HG03342 (cell line): Measurements from ENCODE around the gene OR2K2.
"Not testable (repeated sequence)": the region's sequence is repeated elsewhere in the genome, so short reads cannot be mapped to it uniquely, and the experiment has no call there.

Experiments
- ATAC-seq: cut with Tn5 transposase; IDR thresholded peaks from one replicate; pipeline ENCODE4 v1.9.1; 2021; ENCODE audit warnings: mild to moderate bottlenecking, moderate library complexity; ENCODE audit not compliant: unreplicated experiment

Gene OR2K2, protein sequence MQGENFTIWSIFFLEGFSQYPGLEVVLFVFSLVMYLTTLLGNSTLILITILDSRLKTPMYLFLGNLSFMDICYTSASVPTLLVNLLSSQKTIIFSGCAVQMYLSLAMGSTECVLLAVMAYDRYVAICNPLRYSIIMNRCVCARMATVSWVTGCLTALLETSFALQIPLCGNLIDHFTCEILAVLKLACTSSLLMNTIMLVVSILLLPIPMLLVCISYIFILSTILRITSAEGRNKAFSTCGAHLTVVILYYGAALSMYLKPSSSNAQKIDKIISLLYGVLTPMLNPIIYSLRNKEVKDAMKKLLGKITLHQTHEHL

DNA sequence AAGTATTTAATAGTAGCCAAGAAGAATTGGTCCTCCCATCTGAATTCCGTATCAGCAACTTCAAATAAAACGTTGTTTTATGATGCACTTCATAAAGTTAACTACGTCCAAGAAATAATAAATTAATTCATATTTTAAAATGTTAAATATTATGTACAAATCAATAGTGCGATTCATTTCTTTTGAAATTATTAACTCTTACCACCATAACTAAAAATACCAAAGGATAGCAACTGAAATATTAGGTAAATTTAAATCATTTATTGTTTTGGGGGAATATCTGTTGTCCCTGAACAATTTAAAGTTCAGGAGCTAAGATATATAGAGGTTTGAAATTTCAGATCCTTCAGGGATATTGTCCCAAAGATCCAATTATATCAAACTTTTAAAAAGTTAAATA lies at the start of gene OR2K2:
TSS of gene OR2K2 (minus strand) at position 101 of the 400 bp plus-strand sequence. CDS start 1,791 bp downstream, outside the sequence.
- no peak for ATAC-seq

DNA sequence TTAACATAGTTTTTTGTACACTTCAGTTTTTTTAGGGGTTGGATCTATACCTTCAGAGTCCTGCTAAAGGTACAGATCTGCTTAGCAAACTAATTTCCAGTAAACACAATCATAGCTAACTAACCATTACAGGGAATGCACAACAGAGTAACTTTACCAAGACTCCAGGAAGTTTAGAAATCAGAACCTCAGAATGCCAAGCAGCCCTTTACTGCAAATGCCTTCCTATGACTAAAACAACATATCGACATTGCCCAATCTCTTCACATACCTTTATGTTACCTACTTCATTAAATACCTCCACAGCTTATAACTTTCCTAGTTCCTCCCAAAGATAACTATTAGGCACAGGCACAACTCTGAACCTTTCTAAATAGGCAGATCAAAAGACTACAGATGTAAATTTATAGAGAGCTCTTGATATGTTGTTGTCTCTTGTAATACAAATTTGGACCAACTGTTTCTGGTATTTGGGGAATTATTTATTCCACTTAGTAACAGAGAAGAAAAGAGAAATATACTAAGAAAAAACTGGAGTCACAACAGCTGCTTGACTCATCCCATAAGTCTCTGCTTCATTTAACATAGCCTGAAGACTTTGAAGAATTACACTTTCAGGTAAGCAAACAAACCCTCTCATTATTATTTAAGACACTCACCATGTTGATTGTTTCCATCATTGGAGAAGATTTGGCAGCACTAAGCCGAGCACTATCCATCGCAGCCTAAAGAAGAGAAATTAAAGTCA lies 46.0 kb upstream of the OR2K2 start:
- ATAC-seq, result no peak

DNA sequence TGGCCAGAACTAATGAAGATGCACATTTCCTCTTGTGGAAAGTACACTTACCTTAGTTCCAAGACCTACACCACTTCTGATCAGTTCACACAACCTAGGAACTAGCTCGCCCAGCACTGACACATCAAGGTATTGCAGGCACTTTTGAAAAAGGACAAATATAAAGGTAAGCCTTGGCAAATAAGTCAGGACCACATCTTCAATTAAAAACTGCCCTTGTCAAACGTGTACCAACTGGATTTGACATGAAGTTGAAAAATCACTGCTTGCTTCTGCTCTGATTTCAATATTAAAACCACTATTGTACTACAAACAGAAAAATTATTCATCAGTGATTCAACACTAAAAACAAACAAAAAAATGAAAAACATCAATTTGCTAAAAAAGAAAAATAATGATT lies 45.0 kb upstream of the OR2K2 start:
- no peak for ATAC-seq

DNA sequence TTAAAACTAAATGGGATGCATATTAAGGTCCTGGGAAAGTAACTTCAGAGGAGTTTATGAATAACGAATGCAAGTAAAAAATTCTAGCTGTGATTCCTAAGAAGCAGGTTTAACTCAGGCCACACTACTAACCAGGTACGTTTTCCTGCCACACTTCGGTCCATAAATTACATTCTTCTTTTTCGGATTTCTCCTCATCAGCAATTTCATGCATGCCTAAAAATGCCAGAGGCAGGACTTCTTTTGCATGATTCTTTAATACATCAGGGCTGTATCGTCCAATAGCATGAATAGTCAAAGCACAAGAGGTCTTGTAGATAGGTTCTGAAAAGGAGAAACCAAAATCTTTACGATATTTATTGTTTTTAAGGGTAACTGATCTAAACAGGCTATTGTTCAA lies 42.3 kb upstream of the OR2K2 start:
- no peak for ATAC-seq

DNA sequence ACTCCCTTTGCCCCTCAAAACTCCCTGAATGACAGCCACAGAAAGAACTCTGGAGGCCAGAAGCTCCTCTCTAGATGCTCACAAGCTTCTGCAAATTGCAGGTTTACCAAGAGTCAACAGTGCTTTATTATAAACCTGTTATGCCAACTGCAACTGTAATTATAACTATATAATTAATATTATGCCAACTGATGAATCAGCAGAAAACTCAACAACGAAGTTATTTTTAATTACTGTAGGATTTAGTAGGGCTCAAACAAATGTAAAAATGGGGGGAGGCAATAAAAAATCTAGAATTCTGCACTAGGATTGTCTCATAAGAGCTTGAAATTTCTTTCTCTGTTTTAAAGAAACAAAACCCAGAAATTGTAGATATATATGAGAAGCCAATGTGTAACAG lies 37.0 kb upstream of the OR2K2 start:
- ATAC-seq, result no peak

DNA sequence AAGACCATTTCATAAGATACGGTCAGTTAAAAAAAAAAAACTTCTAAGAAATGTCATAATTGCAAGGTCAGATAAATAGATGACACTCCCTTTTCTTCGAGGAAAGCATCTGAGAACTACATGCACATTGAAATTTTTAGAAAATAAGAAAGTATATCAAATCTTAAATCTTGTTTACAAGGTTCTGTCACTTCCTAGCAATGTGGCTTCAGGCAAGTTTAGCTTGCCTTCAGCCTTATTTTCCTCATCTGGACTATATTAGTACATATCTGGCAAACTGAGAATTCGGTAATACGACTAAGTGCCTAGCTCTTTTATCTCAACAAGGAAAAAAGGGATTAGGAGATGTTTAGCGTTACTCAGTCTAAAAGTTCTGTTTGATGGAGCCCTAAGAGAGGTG lies 32.5 kb upstream of the OR2K2 start:
- no peak for ATAC-seq

DNA sequence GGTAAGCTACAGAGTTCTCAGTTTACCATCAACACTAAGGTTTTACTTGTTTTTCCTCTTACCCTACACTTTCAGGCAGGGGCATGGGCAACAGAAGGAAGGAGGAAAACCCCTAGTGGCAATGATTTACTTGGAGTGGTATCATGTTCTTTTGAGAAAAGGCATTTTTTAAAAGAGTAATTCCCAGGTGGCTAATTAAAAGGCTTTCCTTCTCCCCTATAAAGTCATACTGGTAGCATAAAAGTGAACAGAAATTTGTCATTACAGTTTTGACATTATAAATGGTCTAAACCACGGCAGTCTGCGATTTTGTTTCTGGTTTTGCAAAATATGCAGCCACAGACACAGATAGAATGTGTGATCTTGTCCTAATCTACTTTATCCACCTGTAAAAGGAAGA lies 30.9 kb upstream of the OR2K2 start:
- ATAC-seq, result no peak

DNA sequence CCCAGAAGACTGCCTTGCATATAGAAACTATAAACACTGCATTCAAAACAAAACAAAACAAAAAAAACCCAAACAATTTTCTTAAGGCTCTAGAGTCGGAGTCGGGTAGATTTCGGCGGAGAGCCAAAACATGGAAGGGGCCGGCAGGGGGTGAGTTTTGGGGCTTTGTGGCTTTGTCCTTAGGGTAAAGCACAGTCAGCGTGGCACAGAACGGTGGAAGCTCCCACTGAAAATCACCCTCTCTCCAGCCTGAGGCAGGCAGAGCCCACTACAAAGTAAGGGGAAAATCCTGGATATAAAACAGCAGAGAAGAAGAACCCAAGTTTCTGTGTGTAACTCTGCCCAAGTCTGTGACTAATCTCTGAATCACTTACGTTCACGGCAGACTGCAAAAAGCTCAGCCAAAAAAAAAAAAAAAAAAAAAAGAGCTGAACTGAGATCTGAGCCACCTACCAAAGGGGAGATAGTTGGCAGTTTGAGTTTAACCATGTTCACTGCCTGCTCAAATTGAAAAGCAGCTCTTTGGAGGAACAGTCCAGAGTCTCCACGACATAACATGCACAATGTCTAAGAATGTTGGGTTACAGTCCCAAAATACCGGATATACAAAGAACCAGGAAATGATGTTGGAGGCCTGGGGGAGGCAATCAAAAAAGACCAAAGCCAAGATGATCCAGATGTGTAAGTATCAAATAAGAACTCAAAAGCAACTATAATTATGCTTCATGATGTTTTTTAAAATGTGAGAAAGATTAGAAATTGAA lies 26.6 kb upstream of the OR2K2 start:
- no peak for ATAC-seq

DNA sequence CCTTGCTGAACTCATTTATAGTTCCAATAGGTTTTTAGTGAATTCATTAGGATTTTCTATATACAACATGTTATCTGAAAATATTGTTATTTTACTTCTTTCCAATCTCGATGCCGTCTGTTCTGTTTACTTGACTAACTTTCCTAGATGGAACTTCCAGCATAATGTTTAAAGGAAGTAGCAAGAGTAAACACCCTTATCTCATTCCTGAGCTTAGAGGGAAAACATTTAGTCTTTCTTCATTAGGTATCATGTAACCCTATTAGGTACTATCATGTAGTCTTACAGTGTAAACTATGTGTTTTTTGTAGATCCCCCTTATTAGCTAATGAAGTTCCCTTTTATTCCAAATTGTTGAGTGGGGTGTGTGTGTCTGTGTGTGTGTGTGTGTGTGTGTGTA lies 22.5 kb upstream of the OR2K2 start:
- no peak for ATAC-seq

DNA sequence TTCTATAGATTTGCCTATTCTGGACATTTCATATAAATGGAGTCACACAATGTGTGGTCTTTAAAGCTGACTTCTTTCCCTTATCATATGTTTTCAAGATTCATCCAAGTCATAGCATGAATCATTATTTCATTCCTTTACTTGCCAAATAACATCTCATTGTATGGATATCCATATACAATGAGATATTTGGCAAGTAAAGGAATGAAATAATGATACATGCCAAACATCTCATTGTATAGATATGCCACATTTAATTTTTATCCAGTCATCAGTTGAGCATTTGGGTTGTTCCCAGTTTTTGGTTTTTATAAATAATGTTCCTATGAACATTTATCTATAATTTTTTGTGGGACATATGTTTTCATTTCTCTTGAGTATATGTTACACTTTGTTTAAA lies 20.5 kb upstream of the OR2K2 start:
- ATAC-seq, result no peak

DNA sequence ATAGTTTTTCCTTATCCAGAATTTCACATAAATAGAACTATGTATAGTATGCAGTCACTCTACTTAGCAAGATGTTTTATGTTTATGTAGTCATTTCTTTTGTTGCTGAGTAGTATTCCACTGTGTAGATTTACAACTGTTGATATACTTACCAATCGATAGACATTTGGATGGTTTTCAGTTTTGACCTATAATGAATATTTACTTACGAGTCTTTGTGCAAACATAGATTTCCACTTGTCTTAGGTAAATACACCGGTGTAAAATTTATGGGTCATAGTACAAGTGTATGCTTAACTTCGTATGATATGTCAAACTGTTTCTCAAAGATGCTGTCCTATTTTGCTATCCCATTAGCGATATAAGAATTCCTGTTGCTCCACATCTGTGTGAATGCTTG lies 19.7 kb upstream of the OR2K2 start:
- ATAC-seq, result no peak

DNA sequence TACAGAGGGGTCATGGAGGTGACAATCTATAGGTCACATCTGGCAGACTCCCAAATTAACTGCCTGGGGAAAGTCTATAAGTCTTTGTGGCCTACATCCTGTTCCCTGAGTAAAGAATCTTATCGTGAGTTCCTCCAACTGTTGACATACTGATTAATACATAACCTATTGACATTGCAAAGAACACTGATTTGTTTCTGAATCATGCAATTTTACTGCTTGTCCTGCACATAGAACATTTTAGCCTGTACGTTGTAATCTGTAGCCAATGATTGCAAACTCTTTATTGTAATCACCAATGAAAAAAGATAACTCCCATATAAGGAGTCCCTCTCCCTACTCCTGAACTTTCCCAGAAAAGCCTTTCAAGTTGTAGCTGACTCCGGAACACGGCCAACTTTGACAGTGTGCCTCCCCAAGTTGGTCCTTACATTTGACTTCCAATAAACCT lies 18.8 kb upstream of the OR2K2 start:
- ATAC-seq, result no peak

DNA sequence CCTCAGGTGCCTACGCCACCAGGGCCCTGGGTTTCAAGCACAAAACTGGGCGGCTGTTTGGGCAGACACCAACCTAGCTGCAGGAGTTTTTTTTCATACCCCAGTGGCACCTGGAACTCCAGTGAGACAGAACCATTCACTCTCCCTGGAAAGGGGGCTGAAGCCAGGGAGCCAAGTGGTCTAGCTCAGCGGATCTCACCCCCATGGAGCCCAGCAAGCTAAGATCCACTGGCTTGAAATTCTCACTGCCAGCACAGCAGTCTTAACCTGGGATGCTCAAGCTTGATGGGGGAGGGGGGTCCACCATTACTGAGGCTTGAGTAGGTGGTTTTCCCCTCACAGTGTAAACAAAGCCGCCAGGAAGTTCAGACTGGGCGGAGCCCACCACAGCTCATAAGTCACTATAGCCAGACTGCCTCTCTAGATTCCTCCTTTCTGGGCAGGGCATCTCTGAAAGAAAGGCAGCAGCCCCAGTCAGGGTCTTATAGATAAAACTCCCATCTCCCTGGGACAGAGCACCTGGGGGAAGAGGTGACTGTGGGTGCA lies 4.4 kb upstream of the OR2K2 start:
- not testable (repeated sequence) for ATAC-seq

DNA sequence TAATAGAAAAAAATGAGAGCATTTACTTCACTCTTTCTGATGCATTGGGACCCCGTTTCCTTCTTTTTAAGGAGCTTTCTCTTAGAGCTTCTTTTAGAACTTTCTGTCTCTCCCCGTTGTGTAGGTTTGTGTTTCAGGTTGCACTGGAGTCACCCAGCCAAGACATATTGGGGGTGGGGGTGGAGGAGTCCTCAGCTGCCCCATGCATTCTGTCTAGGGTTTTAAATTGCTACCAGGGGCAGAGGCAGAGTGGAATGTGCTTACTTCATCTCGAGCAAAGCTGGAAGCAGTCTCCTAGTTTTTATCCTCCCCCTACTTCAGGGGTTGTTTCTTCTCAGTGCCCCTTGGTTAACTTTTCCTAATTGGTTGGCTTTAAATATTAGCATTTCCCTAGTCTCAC lies 9.4 kb downstream of the OR2K2 start:
- no peak for ATAC-seq

DNA sequence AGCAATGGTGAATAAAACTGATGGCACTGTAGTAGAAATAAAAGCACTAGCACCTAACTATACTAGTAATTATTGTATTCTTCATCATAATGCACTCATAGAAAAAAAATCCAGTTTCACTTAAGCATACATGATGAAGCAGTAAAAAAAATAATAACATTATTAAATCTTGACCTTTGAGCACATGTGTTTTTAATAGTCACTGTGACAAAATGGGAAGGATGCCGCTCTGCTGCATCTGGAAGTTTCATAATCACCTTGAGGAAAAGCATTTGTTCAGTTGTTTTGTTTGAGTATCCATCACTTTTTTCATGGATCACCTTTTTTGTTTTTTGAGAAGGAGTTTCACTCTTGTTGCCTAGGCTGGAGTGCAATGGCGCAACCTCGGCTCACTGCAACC lies 13.2 kb downstream of the OR2K2 start:
- no peak for ATAC-seq

DNA sequence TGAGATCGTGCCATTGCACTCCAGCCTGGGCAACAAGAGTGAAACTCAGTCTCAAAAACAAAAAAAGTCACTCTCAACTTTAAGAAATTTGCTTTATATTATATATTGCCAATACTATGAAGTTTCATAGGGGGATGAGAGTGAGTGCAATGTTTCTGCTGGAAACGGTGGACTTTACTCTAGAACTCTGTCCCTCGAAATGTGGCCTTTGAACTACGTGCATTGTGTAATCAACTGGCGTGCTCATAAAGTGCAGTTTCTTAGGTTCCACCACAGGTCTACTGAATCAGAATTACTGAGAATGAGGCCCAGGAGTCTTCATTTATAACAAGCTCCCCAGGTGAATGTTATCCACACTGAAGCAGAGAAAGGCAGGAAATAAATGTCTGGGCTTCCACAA lies 24.1 kb downstream of the OR2K2 start:
- ATAC-seq, result no peak

DNA sequence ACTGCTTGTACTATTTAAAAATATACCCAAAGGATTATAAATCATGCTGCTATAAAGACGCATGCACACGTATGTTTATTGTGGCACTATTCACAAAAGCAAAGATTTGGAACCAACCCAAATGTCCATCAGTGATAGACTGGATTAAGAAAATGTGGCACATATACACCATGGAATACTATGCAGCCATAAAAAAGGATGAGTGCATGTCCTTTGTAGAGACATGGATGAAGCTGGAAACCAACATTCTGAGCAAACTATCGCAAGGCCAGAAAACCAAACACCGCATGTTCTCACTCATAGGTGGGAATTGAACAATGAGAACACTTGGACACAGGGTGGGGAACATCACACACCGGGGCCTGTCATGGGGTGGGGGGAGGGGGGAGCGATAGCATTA lies 26.0 kb downstream of the OR2K2 start:
- not testable (repeated sequence) for ATAC-seq

DNA sequence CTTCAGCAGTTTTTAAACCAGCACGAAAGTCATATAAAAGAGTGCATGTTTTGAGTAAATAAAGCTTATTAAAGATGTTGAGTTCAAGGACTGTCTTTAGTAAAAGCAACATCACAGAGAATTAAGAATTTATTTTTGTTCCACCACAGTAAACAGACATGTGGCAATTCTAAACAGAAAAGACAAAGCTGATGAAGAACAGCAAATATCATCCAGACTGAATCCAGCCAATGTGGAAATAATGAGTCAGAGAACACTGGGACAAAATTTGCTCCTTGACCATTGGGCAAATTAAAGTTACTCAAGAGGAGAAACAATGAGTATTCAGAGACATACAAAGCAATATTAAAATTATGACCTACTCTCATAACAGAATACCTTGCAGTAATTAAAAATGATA lies 28.8 kb downstream of the OR2K2 start:
- ATAC-seq, result no peak

DNA sequence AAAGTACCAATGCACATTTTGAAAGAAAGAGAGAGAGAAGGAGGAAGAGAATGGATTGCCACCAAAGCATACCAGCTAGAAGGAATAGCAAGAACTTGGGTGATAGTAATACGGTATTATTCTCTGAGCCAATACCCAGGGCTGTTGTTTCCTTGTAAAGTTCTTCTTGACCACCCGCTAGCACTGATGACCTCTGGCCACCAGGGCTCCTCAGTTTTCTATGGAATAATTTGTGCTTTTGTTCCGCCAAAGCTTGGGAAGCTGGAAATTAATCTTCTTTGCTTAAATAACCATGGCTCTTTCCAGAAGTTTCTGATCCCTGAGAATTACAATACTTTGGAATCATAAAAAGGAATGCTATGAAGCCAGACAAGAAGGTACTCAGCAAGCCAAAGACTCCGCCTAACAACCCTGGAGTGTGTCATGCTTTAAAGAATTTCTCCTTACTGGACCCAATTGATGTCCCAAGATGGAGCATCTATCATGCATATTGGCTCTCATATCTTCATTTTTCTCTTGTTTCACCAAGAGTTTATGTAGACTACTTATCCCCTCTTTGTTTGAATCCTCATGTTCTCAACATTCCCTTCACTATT lies 29.8 kb downstream of the OR2K2 start:
- ATAC-seq, result no peak

DNA sequence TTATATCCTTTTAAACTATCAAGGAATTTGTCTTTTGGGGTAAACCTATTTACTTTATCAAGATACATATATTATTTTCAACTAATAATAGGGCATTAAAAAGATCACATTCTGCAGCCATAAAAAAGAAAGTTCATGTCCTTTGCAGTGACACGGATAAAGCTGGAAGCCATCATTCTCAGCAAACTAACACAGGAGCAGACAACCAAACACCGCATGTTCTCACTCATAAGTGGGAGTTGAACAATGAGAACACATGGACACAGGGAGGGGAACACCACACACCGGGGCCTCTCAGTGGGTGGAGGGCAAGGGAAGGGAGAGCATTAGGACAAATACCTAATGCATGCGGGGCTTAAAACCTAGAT lies 30.4 kb downstream of the OR2K2 start:
- not testable (repeated sequence) for ATAC-seq
